PC-9 (cell line): Measurements from ENCODE around the gene SFTPA1.

Experiments
- CTCF ChIP-seq: fragments of 200-600 bp; sonication (generic); conservative IDR thresholded peaks from 2 replicates; pipeline ENCODE4 v1.6.1; 2017; ENCODE audit warnings: mixed run types, antibody characterized with exemption, mild to moderate bottlenecking, moderate library complexity
- EZH2 ChIP-seq: fragments of 200-600 bp; sonication (generic); IDR thresholded peaks from 2 replicates; pipeline ENCODE4 v1.8.0; 2017; ENCODE audit warnings: antibody characterized with exemption, low read depth

GRCh38 chr10:79601939-79602338 is 8.8 kb upstream of the SFTPA1 start:
- TF ChIP-seq CTCF (no peak), EZH2 (no peak)
